ELR (cell line): ENCODE measurements around the gene NID1.

Experiments
- DNase-seq: peaks from one replicate; pipeline ENCODE4 v3.0.0-alpha.2; 2015; ENCODE audit warnings: low read depth

NID1 gene

GRCh38 chr1:236067854-236068454 lies 3.1 kb upstream of the NID1 start:
- DNase-seq: no peak

- no peak for DNase-seq
These were observed 2.0 kb upstream of the NID1 start for GRCh38 chr1:236066828-236067386.

- DNase-seq: no peak
These were observed 1.2 kb upstream of the NID1 start for GRCh38 chr1:236066054-236066453.

GRCh38 chr1:236065509-236066005 lies 667 bp upstream of the NID1 start:
- DNase-seq: no peak

- DNase-seq: peak; percentile 76
These were observed 794 bp downstream of the NID1 start for GRCh38 chr1:236063919-236064673.

GRCh38 chr1:236063551-236063918 lies 1.4 kb downstream of the NID1 start:
- DNase-seq: no peak

- DNase-seq: no peak
These were observed 4.6 kb downstream of the NID1 start for GRCh38 chr1:236060286-236060685.

- no peak for DNase-seq
These were observed 5.9 kb downstream of the NID1 start for GRCh38 chr1:236059011-236059410.

- peak; percentile 47 for DNase-seq
These were observed 6.6 kb downstream of the NID1 start for GRCh38 chr1:236058141-236058934.

- no peak for DNase-seq
These were observed 7.3 kb downstream of the NID1 start for GRCh38 chr1:236057546-236057945.

- DNase-seq: no peak
These were observed 12.5 kb downstream of the NID1 start for GRCh38 chr1:236052232-236052993.

GRCh38 chr1:236051242-236051791 lies 13.6 kb downstream of the NID1 start:
- no peak for DNase-seq

- DNase-seq: no peak
These were observed 19.1 kb downstream of the NID1 start for GRCh38 chr1:236045771-236046170.

- no peak for DNase-seq
These were observed 20.5 kb downstream of the NID1 start for GRCh38 chr1:236044341-236044740.

- no peak for DNase-seq
These were observed 23.0 kb downstream of the NID1 start for GRCh38 chr1:236041631-236042618.

- no peak for DNase-seq
These were observed 24.9 kb downstream of the NID1 start for GRCh38 chr1:236039740-236040685.

- DNase-seq: no peak
These were observed 26.9 kb downstream of the NID1 start for GRCh38 chr1:236038034-236038433.

- no peak for DNase-seq
These were observed 29.2 kb downstream of the NID1 start for GRCh38 chr1:236035681-236036101.

- no peak for DNase-seq
These were observed 31.6 kb downstream of the NID1 start for GRCh38 chr1:236033336-236033735.
